Activated CD4-positive, alpha-beta T cell treated with anti-CD3 and anti-CD28 coated beads, Interleukin-2, amount 50 U/mL, for 1 hour (primary cell): ENCODE measurements around the gene GRAMD2B.
A peak's percentile ranks its signal among the peaks of the same experiment; 100 is the strongest.
"Not testable (repeated sequence)": the region's sequence is repeated elsewhere in the genome, so short reads cannot be mapped to it uniquely, and the experiment has no call there.

Experiments used
- DNase-seq: peaks from one replicate; pipeline ENCODE4 v3.0.0-alpha.2; 2020

The GRAMD2B gene

DNA sequence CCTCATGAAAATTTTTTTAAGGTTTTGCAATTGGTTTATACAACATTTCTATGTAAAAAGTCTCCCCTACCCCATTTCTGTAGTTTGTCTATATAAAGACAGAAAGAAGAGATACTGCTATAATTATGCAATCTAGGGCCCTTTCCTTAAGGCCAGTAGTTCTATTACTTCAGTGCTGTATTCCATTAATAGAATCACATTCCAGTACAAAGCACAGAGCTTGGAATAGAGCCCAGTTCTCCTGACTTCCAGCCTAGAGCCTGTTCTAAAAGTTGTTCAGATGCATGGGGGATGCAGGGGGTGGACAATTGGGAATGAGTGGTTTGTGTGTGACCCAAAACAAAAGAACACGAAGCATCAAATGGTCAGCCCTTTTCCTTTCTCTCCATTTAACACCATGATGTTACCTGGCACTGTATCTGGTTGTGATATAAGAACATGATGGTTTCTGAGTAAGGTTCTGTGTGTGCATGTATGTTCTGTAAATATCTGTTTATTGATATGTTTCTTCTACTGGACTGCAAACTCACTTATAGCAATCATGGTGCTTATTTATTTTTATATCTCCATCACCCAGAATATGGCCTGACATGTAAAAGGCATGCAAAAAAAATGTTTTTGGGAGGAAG, 8.2 kb upstream of the GRAMD2B start:
- DNase-seq = no peak

DNA sequence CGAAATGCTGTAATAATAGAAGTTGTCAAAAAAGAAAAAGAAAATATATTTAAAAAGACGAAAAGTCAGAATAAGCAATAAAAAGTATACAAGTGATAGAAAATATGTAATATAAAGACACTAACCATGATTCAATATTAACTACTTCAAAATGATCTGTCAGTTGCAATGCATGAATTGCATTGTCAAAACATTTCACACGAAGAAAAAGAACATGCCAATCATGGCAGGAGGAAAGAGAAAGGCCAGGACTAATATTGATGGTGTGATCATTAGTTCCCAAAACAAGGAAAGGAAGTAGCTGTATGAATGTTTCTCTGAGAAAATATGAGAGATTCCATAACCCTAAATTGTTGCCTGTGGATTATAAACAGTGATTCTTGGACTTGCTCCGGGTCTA, 7.4 kb upstream of the GRAMD2B start:
- DNase-seq = no peak

DNA sequence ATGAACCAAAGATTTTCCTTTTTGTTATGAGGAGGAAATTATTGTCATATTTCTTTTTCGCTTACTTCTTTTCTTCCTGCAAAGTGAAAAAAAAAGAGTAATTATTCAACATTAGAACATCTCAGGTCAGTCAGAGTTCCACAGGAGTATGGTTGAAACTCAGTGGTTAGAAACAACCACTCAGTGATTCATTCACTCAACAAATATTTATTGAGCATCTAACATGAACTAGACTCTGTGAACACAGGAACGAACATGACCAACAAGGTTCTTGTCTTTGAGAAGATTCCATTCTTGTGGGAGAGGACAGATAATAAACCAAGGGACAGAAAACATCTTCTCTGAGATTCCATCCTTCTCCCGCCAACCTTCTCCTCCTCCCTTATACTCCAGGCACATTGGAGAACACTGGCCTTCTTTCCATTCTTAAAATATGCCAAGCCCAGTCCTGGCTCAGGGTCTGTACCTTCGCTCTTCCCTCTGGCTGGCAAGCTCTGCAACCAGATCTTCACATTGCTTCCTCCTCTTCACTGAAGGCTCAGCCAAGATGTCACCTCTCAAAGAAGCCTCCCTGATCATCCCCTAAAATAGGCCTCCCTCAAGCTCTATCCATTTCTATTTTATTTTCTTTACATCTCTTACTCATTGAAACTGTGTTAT, 6.8 kb upstream of the GRAMD2B start:
- no peak for DNase-seq

DNA sequence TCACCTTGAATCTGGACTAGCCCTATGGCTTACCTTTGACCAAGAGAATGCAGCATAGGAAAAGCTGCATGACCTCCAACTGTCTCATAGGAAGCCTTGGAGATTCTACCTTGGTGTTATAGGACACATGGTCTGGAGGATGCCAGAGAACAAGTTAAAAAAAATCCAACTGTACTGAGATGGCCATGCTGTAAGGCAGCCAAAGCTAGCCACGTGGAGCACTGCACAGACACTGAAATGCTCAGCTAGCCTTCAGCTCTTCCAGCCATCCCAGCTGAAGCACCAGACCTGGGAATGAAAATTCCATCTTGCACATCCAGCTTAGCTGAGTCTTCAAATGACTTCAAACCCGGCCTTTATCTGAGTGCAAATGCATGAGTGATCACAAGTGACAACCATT, 6.0 kb upstream of the GRAMD2B start:
- DNase-seq = no peak

DNA sequence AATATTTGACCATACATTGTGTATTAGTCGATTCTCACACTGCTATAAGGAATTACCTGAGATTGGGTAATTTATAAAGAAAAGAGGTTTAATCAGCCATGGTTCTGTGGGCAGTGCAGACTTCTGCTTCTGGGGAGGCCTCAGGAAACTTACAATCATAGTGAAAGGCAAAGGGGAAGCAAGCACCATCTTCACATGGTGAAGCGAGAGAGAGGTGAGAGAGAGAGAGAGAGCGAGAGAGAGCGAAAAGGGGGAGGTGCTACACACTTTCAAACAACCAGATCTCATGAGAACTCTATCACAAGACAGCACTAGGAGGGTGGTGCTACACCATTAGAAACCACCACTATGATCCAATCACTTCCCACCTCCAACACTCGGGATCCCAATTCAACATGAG, 4.1 kb upstream of the GRAMD2B start:
- DNase-seq = no peak

DNA sequence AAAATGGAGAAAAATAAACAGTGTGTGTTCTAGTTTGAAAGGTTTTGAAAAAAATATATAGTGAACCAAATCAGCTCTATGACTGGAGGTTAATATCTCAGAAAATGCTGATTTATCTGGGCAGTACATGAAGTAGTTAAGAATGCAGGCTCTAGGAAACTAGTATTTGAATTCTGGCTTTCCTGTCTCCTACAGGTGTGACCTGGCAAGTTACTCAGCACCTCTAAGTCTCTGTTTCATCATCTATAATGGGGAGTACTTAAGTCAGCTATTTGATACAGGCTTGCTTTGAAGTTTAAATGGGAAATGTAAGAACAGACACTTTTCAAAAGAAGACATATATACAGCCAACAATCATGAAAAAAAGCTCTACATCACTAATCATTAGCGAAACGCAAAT, 5.2 kb downstream of the GRAMD2B start:
- no peak for DNase-seq

DNA sequence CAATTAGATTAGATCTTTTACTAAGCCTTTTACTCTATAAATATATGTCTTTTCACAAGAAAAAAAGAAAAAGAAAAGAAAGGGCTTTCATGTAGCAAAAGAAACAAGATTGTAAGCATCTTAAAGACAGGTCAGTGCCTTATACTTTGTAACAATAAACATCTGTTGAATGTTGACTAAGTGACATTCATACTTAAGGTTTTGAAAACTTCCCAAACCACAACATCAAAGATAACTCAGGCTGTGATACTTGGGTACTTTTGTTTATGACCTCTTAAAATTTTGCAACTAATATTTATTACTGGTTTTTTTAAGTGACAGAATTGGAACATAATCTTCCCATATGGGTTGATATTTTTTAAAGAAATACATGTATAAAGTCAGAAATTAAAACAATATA, 7.4 kb downstream of the GRAMD2B start:
- DNase-seq = no peak

DNA sequence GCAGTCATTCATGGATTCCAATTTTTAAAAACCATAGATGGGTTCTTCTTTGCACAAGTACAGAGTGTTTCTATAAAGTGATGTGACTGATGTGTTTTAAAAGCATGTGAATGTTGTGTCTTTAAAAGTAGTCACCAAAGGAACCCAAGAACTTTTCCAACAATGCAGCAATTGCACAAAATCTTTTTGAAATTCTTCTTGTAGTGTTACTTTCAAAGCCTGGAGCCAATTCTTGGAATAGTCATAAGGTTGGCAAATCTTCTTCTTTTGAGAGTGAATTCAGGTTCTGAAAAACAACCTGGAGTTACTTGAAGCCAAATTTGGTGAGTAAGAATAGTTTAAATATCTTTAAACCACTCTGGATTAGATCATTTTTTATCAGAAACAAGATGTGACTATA, 10.5 kb downstream of the GRAMD2B start:
- DNase-seq = no peak

DNA sequence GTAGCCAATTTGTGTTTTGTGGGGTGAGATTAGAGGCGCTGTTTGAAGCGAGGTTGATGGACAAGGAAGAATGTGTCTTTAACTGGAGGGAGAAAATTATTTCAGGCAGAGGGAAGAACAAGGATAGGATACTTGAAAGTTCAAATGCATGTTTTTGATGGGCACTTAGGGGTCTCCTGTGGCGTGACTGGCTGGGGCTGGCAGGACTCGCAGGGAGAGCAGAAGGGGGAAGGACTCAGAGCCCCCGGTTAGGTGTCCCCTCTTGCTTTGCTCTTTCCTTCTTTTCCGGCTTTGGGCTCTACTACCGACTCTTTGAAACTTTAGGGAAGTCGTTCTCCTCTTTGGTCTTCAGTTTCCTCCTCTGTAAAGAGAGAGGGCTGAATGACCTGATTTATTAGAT, 12.1 kb downstream of the GRAMD2B start:
- DNase-seq = no peak

DNA sequence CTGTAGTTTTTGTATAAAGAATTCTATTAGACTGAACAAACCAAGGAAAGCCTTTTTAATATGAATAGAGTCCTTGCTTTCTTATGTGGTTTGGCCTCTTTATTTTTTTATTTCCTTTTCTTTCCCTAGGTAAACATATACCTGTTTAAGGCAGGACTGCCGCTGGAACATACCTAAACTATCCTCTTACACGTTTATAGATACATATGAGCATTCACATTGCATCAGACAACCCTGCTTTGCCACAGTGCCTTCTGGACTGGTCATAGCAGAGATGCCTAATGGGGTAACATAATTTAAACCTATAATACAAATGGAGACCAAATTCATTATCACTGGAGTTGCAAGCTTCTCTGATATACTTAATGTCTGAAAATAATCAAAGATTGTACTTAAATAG, 12.5 kb downstream of the GRAMD2B start:
- DNase-seq = no peak

DNA sequence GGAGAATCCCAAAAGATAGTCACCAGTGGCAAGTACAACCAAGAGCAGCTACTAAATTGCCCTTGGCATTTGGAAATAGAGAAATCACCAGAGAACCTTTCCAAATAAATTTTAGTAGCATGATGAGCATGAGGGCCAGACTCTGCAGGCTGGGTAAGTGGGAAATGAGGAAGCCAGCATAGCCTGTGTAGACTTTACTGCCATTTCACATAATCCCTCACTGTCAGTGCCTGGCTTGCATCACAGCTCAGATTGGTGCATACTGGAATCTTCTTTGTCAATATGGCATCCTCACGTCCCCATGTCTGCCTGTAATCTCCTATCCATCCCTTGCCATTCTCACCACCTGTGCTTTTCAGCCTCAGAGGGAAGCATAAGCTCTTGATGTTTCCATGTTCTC, 14.5 kb downstream of the GRAMD2B start:
- DNase-seq = no peak

DNA sequence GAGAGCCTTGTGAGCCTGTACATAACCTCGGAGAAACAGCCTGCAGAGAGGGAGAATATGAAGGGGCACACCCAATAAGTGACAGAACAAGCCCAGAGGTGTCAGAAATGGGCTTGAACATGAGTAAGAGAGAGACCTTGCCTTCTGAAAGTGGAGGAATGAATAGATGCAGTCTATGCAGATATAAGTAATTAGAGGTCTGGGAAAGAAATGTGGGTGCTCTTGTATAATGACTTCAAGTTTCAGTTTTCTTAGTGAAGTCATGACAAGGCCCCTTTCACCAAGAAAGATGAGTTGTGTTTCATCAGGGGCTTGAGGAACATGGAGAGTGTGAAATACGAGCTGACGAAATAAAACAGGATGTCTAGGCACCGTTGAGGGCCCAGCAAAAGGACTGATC, 15.1 kb downstream of the GRAMD2B start:
- DNase-seq = no peak

DNA sequence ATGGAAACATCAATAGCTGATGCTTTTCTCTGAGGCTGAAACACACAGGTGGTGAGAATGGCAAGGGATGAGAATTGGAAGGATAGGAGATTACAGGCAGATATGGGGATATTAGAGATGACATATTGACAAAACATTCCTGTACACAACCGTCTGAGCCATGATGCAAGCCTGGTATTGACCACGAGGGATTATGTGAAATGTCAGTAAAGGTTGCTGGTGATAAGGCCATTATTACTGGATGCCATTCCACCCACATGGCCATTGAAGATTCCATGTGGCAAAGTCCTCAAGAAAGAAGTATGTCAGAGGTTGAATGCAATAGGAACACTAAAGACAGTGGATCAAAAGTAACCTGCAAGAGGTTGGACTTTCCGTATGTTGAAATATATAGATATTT, 15.7 kb downstream of the GRAMD2B start:
- DNase-seq = no peak

DNA sequence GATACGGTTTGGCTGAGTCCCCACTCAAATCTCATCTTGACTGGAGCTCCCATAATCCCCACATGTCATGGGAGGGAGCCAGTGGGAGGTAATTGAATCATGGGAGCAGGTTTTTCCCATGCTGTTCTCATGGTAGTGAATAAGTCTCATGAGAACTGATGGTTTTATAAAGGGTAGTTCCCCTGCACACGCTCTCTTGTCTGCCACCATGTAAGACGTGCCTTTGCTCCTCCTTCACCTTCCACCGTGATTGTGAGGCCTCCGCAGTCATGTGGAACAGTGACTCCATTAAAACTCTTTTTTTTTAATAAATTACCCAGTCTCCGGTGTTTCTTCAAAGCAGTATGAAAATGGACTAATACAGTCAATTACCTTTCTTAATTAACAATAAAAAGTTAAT, 16.5 kb downstream of the GRAMD2B start:
- DNase-seq = not testable (repeated sequence)

DNA sequence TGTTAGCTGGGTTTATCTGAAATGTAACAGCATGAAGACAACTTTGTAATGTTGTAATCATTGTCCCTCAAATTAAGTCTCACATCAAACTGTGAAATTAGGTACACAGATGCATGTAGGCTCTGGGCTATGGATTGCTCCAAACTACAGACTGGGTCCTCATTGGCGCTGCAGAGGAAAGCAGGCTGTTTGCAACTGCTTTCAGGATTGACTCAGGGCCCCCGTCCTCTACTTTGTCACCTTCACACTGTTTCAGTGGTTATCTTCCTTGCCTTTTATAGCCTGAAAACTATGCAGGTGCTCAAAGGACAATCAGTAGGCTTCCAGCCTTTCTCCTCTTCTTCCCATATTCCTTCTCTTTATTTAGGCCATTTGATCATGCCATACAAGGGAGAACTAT, 18.0 kb downstream of the GRAMD2B start:
- no peak for DNase-seq

DNA sequence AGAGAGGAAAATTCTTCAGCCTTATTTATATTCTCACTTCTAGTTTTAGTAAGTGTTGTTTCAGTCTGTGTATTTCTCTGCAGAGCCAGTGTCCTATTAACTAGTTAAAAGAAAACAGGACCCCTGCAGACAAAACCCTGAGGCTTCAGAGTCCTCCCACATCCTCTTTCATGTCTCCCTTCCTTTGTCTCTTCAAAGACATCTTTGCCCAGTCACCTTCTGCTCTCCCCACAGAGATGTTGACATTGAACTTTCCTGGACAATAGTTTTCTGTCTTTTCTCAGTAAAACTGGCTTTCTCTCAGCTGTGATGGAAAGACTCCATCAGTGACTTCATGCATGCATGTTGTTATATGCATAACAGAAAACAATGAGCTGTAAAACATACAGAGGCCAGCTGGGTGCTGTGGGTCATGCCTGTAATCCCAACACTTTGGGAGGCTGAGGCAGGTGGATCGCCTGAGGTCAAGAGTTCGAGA, 20.2 kb downstream of the GRAMD2B start:
- DNase-seq = no peak

DNA sequence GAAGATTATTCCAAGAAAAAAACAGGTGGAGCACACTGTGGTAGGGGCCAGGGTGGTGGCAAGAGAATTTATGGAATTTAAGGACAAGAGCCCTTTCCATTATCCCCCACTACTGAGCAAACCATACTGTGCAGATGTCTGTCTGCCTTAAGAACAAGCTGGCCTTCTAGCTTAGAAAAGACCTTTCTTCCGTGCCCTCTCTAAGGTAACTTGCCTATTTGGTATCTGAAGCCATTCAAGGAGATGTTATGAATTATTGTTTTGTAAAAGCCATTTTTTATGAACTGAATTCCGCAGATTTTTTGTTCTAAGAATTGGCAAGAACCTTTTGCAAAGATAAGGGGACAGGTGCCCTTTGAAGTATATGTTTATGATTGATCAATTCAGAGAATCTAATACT, 20.9 kb downstream of the GRAMD2B start:
- no peak for DNase-seq

DNA sequence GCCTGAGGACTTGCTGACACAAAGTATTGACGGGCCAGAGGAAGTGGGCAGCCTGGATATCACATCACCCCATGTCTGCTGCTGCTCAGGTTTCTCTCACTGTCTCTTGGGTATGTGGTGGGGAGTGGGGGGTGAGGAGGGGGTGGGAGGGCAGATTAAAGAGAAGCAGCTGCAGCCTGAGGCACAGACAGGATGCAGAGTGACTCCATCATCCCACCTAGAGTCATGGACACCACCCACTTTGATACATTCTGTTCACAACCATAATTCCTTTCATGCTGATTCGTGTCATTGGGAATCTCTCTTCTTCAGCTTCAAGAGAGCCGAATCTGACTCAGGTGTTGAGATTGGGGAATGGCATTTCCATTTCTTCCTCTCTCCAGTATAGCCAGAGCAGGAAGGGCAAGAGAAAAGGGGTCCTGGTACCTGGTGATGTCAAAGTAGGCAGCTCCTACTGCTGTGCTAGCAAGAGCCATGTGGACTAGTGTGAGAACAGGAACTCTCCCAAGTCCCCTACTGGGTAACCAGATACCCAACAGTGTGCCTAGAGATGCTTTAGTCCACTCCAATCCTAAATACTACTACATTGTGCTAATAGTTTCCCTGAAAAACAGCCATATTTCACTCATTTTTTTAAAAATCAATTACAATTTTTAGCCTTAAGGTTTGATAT, 22.4 kb downstream of the GRAMD2B start:
- no peak for DNase-seq

DNA sequence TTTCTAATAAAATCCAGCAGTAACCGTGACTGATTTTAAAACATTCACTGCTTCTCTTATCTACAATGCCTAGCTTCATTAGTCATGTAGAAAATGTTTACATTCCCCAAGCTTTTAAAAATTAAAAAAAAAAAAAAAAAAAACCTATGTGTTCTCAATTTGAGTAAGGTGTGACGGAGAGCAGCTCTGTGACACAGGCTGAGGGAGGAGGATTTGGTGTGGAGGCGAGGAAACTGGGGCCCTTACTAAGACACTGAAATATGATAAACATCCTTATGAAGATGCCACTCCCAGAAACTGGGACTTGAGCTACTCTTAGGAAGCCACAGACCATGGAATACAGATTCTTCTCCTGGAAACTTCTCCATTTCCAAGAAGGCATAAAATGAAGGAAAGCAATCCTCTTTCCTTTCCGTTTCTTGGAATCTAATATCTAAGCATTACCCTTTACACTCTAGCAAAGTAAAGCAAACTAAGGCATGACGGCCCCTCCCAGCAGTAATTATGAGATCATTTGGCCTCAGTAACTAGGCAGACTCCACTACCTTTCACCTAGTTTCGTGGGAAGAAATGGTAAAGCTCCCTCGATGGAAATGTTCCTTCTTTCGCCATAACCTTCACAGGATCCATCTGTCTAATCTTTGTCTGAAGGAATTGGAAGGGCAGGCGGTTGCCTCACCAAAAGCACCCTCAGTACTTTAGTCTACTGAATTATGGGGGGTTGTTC, 23.5 kb downstream of the GRAMD2B start:
- no peak for DNase-seq

DNA sequence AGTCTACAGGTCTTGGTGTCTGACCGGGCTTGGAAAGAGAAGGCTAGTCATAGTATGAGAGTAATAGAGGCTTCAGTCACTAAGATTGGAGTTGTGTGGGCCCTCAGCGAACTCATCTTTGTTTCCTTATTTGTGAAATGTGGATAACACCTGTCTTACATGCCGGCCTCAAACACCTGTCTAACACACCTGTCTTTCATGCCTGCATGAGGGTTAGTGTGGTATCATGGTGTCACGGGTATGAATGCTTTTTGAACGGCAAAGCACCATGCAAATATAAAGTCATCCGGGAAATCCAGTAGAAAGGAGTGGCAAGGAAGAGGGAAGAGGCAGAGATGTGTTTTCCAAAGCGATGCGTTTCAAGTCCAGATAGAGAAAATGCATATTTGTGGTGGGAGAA, 25.5 kb downstream of the GRAMD2B start:
- DNase-seq = no peak

DNA sequence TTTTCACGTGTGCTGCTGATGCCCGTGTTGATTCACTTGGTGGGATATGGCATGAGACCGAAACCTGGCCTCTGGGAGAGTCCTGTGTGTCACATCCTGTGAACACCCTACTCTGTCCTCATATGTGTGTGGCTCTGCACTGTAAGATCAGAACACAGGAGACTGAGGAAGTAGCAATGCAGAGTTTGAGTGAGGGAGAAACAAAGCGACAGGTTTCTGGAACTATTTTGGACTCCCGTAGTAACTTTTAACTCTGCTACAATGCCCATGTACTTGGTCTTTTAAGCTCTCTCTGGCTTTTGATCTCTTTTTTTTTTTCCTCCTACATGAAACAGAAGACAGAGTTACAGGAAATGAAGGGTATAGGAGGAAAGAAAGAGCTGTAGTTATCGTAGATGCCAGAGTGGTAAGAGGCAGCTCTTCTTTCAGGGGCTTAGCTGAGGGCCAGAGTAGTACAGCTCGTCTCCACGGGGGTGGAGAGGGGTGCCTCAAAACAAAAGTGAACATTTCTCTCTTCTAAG, 26.6 kb downstream of the GRAMD2B start:
- peak; percentile 38 for DNase-seq

DNA sequence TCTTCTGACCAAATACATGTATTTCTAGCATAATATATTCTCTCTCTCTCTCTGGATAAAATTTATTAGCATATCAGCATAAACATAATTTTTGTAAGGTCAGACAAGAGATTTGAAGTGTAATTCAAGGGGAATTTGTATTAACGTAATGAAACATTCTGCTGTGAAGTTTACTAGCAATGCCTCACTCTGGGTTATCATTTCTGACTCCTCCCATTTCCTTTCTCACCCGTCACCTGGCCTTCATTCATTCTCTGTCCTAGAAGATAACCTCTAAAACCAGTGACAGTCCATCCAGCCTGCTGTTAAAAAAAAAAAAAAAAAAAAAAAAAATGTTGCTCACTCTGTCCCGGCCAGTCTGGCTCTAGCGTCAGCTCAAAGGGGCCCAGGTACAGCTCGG, 27.1 kb downstream of the GRAMD2B start:
- DNase-seq = no peak

DNA sequence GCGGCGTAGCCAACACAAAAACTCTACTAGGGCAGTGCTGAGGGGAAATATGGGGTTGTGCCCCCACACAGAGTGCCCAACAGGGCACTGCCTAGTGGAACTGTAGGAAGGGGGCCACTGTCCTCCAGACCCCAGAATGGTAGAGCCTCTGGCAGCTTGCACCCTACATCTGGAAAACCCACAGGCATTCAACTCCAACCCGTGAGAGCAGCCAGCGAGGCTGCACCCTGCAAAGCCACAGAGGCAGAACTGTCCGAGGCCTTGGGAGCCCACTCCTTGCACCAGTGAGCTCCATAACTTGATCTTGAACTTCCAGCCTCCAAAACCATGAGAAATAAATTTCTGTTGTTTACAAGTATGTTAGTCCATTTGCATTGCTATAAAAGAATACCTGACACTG, 27.7 kb downstream of the GRAMD2B start:
- DNase-seq = no peak

DNA sequence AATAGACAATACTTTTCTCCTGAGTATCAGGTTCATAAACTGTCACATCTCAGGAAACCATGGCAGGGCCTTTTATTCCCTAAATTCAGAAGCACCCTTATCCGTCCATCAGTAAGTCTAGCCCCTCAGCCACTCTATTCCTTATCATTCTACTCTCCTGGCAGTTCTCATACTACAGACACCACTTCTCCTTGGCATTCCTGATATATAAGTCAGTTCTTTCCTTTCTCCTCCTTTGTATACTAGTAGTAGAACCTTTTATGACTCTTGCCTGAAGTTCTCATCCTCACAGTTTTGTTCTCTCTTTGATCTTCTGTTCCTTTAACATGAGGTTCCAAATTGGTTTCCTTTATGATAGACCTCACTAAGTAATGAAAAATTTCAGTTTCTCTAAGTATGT, 29.3 kb downstream of the GRAMD2B start:
- DNase-seq = no peak
